KG1 (cell line): ENCODE measurements around the gene ID3.
"Not testable (repeated sequence)": the region's sequence is repeated elsewhere in the genome, so short reads cannot be mapped to it uniquely, and the experiment has no call there.

Experiments used
- DNase-seq: peaks from one replicate; lab custom pipeline; 2025; lab: John Stamatoyannopoulos, UW

The ID3 gene

DNA sequence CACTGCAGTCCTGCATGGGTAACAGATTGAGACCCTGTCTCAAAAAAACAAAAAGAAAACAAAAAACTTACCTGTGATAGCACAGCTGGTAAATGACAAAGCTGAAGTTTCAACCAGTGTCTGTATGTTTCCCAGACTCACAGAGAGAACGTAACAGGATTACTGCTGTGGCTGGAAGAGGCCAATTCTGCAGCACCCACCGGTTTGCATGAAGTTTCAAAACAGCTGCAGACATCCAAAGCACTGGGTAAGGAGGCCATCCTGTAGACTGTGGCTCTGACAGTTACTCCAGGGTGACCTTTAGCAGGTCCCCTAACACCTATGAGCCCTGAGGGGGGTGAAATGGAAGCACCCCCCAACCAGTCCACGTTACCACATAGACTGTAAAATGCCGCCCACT, 7.5 kb downstream of the ID3 start:
- no peak for DNase-seq

DNA sequence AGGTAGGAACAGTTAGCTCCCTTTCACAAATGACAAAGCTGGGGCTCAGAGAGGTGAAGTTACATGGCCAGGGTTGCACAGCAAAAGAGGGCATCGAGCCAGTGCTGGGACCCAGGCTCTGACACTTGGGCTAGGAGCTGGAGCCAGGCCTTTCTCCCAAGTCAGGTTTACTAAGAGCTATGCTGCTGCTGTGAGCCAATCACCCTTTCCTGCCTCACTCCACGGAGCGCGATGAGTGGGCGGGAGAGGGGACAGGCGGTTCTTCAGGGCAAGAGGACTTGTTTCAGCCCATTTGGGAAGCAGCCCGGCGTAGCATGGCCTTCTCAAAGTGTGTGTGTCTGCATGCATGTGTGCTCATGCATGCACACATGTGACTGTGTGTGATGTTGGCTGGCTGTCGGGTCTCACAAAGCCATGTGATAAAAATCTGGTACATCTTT, 10.6 kb downstream of the ID3 start:
- DNase-seq: no peak

DNA sequence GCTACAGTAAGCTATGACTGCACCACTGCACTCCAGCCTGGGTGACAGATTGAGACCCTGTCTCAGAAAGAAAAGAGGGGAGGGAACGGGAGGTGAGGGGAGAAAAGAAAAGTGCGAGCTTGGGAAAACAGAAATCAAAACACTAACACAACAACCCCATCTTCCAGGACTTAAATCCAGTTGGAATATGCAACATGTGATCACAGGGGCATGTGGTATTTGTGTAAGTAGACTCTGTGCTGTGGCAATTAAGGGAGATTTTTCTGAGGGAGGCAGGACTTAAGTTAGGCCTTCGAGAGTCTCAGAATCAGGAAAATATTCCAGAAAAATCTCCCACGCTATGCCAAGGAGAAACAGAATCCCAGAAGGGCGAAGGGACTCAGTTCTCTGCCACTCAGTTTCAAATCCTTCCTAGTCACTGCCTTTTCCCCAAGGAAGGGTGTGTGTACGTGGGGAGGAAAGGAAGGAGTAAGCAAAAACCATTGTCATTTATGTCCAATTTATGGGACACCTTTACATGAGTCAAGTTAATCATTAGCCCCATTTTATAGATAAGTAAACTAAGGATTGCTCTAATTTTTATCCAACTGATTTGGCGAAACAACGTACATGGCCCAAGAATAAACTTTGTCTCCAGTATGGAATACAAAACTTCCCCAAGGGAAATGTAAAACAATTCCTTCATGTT, 12.3 kb downstream of the ID3 start:
- DNase-seq: no peak

DNA sequence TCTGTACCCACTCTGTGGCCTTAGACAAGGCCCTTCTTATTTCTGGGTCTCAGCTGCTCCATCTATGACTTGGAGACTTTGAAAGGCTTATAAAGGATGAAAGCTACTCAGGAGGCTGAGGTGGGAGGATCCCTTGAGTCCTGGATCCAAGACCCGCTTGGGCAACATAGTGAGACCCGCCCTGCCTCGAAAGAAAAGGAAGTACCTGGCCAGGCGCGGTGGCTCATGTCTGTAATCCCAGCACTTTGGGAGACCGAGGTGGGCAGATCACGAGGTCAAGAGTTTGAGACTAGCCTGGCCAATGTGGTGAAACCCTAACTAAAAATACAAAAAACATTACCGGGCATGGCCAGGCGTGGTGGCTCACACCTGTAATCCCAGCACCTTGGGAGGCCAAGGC, 13.4 kb downstream of the ID3 start:
- DNase-seq: no peak

DNA sequence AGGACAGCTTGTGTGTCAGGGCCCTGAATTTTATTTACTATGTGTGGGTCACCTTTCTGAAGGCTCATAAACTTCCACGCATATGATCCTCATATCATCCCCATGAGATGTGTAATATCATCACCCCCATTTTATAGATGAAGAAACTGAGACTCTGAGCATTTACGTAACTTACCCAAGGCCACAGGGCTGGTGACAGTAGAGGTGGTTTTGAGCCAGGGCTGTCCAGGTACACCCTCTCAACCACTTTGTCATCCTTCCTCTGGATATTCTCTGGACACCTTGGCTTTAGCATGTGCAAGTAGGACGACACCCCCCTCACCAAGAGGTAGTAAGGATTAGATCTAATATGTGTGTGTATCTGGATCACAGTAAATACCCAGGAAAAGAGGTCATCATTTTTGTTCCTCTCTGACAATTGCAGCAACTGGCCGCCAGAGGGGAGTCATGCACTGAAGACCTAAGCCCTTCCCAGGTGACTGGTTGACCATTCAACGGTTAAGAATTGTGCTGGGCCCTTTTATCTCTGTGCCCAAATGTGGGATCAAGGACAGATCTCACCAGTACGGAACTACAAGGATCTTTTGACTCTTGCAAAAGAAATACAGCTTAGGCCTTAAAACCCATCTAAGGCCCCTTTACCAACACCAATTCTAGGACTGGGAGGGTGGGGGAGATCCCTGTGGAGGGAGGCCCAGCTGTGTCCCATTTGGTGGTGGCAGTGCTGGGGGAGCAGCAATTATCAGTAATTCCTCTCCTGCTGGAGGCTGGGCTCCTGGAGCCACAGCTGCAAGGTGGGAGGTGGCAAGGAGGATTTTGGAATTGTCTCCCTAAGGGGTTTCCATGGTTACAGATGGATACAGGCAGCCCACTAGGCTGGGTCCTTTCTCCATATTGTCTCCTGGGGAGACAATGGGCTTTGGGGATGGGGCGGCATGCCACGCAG, 14.6 kb downstream of the ID3 start:
- DNase-seq: peak; percentile 48

DNA sequence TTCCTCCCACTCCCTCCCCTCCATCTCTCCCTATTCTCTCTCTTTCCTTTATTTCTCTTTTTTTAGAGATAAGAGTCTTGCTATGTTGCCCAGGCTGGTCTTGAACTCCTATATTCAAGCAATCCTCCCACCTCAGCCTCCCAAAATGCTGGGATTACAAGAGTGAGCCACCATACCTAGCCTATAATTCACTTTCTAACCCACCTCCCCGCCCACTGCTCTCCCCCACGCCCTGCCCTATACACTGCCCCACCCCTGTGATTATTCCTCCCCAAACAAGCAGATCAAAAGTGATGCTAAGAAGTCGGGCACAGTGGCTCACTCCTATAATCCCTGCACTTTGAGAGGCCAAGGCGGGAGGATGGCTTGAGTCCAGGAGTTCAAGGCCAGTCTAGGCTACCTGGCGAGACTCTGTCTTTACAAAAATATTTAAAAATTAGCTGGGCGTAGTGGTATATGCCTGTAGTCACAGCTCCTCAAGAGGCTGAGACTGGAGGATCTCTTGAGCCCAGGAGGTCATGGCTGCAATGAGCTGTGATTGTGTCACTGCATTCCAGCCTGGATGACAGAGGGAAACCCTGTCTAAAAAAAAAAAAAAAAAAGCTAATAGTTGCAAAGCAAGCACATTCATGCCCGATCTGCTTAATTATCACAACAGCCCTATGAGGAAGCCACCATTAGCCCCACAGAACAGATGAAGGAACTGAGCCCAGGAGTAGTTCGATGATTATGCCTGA, 15.4 kb downstream of the ID3 start:
- no peak for DNase-seq

DNA sequence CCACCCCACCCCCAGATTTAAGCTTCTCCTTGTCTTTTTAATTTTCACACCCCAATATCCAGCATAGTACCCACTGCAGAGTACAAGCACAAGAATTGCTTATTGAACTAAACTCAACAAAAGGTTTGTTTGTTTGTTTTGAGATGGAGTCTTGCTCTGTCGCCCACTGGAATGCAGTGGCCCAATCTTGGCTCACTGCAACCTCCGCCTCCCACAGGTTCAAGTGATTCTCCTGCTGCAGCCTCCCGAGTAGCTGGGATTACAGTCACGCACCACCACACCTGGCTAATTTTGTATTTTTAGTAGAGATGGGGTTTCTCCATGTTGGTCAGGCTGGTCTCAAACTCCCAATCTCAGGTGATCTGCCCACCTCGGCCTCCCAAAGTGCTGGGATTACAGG, 16.4 kb downstream of the ID3 start:
- not testable (repeated sequence) for DNase-seq

DNA sequence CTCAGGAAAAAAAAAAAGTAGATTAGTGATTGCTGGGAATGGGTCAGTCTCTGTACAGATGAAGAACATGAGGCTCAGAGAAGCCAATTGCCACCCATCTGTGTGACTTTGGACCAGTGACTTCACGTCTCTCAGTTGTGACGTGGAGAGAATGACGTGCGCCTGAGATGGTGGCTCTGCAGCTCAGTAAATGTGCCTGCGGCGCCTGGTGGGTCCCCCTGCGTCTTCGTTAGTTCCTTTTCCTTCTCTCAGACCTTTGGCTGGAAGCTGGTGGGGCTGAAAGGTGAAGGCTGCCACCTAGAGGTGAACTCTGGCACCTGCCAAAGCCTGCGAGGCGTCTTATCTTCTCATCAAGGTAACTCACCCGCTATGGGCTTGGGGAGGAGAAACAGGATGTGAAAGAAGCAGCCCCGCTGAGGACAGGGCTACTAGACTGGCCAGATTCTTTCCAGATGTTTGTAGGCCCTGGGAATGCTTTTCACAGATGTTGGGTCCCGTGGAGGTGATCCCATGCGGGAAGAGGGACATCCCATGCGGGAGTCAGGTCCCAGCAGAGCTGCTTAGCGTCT, 19.5 kb downstream of the ID3 start:
- peak; percentile 87 for DNase-seq

DNA sequence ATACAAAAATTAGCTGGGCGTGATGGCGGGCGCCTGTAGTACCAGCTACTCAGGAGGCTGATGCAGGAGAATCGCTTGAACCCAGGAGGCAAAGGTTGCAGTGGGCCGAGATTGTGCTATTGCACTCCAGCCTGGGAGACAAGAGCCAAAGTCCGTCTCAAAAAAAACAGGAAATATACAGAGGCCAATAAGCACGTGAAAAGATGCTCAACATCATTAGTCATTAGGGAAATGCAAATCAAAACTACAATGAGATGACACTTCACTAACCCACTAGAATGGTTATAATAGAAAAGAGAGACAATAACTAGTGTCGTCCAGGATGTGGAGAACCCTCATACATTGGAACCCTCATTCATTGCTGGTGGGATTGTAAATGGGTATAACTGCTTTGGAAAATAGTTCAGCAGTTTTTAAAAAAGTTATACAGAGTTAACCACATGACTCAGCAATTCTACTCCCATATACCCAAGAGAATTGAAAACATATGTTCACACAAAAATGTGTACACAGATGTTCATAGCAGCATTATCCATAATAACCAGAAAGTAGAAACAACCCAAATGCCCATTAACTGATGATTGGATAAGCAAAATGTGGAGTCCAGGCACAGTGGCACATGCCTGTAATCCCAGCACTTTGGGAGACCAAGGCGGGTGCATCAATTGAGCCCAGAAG, 21.9 kb downstream of the ID3 start:
- DNase-seq: no peak

DNA sequence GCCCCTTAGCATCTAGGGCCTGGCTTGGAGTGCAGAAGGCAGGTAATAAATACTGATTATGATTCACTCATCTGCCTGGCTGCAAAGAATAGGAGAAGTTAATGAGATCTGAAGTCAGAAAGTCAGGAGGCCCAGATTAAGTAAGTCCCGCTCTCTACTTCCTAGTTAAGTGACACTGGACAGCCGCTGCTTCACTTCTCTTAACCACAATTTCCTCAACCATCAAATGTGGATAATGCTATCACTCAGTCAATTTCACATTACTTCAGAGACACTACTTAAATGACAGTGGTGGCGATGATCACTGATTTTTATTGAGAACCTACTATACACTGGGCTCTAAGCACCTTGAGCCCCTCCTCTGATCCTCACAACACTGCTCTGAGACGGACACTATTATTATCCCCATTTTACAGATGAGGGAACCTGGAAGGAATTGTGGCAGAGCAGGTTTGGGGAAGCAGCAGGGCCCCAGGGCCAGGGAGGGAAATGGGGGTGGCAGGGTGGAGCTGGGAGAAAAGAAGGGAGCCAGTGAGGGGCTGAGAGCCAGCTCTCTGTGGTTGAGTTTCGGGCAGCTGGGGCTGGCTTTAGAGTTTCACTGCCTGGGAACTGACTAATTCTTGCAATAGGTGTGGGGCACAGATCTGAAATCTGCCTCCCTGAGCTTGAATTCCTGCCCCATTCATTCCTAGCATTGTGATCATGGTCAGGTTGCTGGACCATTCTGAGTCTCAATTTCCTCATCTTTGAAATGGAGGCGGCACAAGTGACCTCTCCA, 25.9 kb downstream of the ID3 start:
- DNase-seq: no peak

DNA sequence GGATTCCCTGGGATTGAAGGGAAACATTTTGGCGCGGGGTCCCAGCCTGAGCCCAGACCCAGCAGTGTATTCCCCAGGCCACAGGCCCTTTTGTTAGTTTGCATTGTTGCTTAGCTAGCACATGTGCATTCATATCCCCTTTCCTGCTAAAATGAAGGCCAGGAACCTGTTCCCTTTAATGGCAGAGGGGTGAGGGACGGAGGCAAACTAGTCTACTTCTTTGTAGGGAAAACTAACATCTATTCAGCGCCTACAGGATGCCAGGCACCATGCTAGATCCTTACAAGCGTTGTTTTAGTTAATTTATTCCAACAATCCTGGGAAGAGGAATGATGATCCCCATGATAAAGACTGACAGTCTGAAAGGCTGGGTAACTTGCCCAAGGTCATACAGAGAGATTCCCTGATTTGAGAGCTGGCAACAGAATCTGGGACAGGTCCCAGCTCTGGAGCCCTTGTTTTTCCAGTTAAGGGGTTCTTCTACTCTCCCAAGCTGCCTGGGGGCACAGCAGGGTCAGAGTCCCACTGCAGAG, 27.7 kb downstream of the ID3 start:
- no peak for DNase-seq

DNA sequence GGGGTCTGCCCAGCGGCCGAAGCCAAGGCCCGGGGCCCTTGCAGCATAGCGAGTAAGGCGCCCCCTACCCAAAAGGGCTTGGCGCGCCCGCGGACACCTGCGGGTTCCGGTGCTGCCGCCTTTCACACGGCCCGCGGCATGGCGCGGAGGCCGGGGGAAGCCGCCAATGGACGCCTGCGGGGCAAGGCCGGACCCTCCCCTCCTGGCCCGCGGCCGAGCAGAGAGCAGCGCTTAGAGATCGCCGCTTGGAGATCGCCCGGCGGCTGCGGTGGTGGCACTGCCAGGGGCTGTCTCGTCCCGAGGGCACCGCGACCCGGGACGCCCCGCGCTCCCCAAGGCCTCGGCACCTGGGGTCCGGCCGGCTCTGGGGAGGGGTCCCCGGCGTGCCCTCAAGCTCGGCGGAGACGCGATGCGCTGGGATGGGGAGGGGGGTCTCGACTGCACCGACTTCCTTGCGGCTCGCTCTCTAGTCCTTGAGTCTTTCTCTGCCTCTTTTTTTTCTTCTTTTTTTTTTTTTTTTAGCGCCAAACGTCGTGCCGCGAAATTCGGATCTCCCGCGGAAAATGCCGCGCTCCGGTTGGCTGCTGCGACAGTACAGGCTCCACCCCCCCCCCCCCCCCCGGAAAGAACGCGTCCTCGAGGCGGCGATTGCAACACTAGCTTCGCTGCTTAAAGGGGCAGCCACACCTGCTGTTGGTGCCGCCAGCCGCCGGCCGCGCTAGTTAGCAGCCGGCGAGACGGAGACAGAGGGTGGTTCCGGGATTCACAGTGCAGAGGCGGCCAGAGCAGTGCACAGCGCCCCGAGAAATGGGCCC, 28.3 kb downstream of the ID3 start, which contains the start of gene E2F2:
Gene E2F2, minus strand, starts transcription at position 487 of the 815 bp plus-strand sequence. Its CDS starts 440 bp downstream, at position 47.
- DNase-seq: peak; percentile 57

DNA sequence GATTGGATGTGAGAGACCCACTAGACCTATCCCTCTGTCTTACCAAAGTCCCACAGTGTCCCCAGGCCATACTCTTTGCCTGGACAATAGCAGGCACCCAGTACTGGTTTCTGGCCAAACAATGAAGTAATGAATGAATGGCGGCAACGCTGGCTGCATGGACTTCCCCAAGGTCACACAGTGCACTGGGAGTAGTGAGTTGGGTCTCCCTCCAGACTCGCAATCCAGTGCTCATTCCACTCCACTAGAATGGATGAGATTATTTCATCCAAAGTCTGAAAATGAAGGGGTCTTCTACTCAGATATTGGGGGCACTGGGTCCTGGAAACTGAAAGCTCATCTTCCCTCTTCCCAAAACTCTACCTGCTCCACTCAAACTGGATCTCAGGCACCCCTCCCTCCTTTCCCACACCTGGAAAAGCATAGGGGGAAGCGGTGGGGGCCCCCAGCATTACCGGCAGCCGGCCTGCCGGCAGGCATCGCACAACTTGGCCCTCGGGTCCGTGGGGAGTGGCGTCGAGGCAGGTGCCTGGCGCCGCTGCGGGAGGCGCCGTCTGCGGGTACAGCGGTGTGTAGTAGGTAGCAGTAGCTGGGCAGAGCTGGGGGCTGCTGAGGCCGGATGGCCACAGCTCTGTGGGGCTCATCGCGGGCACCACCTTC, 29.1 kb downstream of the ID3 start:
- DNase-seq: no peak

DNA sequence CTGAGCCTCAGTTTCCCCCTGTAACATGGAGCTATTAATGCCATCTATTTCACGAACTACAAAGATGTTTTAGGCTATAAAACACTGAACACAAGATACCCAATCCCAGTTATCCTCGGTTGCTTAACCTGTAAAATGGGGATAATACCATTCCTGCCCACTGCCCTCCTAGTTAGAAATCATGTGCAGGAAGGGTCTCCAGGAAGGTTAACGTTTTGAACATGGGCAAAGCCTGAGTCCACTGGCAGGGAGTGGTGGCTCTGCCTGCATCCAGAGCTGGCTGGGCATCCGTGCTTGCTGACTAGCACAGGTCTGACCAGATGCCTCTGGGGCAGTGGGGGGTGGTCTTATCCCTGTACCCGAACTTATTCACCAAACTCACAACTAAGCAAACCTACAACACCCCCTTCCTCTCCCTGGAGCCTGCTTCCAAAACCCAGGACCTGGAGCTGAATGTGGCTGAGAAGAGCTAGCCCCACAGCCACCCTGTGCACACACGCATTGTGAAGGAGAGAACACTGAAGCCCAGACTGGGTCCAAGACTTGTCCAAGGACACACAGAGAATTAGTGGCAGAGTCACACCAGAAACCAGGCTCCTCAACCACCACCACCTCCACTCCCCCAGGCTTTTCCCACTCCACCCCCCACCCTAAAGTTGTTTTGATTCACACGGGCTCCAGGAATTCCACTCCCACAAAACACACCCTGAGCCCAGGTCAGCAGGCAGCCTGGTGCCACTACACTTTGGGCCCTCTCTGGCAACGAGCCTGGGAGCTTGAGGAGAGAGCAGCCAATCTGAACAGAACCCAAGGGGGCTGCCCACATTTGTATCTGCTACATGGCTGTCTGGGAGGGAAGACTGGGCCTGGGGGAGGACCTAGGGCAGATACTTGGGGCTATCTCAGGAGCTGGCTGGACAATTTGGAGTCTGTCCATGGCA, 29.9 kb downstream of the ID3 start:
- DNase-seq: no peak

DNA sequence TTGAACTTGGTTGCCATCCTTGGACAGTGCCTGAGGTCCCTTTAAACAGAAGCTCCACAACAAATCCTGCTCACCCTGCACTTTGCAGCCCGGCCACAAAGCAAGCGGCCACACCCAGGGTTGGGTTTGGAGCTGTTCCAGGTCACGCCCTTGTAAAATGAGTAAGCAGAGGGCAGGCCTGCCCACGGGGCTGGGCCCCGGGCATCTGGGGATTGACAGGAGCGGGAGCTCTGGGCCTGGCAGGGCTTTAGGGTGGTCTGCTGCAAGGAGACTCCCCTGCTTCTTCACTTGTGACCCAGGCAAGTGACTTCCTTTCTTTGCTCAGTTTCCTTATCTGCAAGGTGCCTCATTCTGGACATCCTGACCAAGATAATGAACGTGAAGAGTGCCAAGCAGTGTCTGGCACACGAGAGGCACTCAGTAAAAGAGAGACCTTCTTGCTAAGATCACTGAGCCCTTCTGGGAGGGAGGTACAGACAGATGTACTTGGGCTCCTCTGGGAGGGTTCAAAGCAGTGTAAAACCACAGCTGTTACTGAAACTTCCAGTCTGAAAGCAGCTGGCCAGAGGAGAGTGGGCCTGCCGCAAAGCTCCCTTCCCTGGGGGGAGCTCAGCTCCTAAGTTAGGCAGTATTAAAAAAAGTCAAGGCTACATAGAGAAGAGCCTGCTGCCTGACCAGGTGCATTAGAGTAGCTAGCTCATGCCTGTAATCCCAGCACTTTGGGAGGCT, 30.9 kb downstream of the ID3 start:
- peak; percentile 22 for DNase-seq

DNA sequence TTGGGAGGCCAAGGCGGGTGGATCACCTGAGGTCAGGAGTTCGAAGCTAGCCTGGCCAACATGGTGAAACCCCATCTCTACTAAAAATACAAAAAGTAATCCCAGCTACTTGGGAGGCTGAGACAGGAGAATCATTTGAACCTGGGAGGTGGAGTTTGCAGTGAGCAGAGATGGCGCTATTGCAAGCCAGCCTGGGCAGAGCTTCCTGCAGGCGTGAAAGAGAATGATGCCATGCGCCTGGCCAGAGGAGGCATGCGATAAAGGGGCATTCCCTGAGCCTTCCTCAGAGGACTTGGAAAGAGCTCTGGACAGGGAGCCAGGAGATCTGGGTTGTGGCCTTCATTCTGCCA, 31.4 kb downstream of the ID3 start:
- DNase-seq: no peak

DNA sequence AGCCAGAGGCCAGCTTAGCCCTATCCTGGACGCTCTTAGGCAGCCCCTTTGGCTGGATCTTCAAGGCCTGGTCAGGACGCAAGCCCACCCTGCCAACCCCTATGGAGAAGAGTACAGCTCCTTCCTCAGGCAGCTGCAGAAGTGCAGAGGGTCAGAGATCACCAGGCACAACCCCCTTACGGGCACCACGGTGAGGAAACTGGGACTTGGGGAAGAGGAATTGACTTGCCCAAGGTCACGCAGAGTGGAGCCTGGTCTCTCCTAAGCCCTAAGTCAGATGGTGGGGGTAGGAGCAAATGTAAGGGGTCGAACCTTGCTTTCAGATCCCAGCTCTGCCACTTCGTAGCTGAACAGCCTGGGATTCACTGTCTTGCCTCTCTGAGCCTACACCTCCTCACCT, 31.9 kb downstream of the ID3 start:
- no peak for DNase-seq
